KMS-11 (cell line): ENCODE results near the gene RTN4RL1.

ENCODE experiments used
- H2AFZ ChIP-seq: fragments of 200-600 bp; sonication (generic); 2 replicates; pipeline ENCODE4 v1.6.1; 2016; ENCODE audit warnings: antibody characterized with exemption, mixed run types, low read depth
- H3K27ac ChIP-seq: fragments of 200-600 bp; sonication (generic); 2 replicates; pipeline ENCODE4 v1.6.1; 2016; ENCODE audit warnings: mild to moderate bottlenecking, mixed run types
- H3K27me3 ChIP-seq: fragments of 200-600 bp; sonication (generic); 2 replicates; pipeline ENCODE4 v1.6.1; 2017; ENCODE audit warnings: mild to moderate bottlenecking, low read depth, mixed run types, moderate library complexity; ENCODE audit not compliant: insufficient read depth
- H3K36me3 ChIP-seq: fragments of 200-600 bp; sonication (generic); 2 replicates; pipeline ENCODE4 v1.6.1; 2017; ENCODE audit warnings: mild to moderate bottlenecking, mixed run types; ENCODE audit not compliant: insufficient read depth
- H3K4me1 ChIP-seq: fragments of 200-600 bp; sonication (generic); 2 replicates; pipeline ENCODE4 v1.6.1; 2016; ENCODE audit warnings: mild to moderate bottlenecking, low read depth, mixed run types; ENCODE audit not compliant: poor library complexity, severe bottlenecking
- H3K4me2 ChIP-seq: fragments of 200-600 bp; sonication (generic); 2 replicates; pipeline ENCODE4 v1.7.0; 2016; ENCODE audit warnings: mild to moderate bottlenecking, mixed run types
- H3K4me3 ChIP-seq: fragments of 200-600 bp; sonication (generic); IDR thresholded peaks from 2 replicates; pipeline ENCODE4 v1.6.1; 2017; ENCODE audit warnings: low read depth, low read length, mixed read lengths; ENCODE audit not compliant: insufficient read depth
- H3K79me2 ChIP-seq: fragments of 200-600 bp; sonication (generic); 2 replicates; pipeline ENCODE4 v1.6.1; 2016; ENCODE audit warnings: low read depth, mixed run types; ENCODE audit not compliant: insufficient read depth
- H3K9ac ChIP-seq: fragments of 200-600 bp; sonication (generic); 2 replicates; pipeline ENCODE4 v1.6.1; 2016; ENCODE audit warnings: mild to moderate bottlenecking, mixed run types
- H4K20me1 ChIP-seq: fragments of 200-600 bp; sonication (generic); 2 replicates; pipeline ENCODE4 v1.6.1; 2016; ENCODE audit warnings: mild to moderate bottlenecking, mixed run types; ENCODE audit not compliant: insufficient read depth
- TF ChIP-seq, protein P1 (sequence below): fragments of 200-600 bp; sonication (generic); conservative IDR thresholded peaks from 2 replicates; pipeline ENCODE4 v1.6.1; 2017; ENCODE audit warnings: low read depth, mild to moderate bottlenecking, antibody characterized with exemption, low read length, moderate library complexity, mixed read lengths

Gene RTN4RL1

DNA sequence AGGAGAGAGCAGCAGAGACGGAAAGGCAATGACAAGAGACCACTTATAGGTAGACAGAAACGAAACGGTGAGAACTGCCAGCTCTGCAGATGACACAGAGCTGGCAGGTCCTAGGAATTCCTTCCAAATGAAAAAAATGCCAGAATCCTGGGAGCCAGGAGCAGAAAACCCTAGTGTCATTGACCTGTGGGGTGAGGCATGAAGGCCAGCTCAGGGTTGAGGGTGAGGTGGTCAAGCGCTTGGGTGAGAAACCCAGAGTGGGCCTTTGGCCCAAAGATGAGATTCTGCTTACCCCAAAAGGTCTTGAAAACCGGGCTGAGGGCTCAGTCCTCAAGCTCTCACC, 39.0 kb upstream of the RTN4RL1 start:
- Histone ChIP-seq H3K79me2 (no peaks in the 10 kb centered on the region), H3K4me2 (no peak overlapping the region), H2AFZ (no peak overlapping the region), H3K27ac (no peak overlapping the region), H3K36me3 (no peaks in the 10 kb centered on the region), H3K27me3 (no peaks in the 10 kb centered on the region), H4K20me1 (no peaks in the 10 kb centered on the region), H3K4me1 (peaks cover 11% of the 10 kb centered on the region), H3K9ac (no peak overlapping the region), H3K4me3 (no peak overlapping the region)
- TF ChIP-seq, protein P1, sequence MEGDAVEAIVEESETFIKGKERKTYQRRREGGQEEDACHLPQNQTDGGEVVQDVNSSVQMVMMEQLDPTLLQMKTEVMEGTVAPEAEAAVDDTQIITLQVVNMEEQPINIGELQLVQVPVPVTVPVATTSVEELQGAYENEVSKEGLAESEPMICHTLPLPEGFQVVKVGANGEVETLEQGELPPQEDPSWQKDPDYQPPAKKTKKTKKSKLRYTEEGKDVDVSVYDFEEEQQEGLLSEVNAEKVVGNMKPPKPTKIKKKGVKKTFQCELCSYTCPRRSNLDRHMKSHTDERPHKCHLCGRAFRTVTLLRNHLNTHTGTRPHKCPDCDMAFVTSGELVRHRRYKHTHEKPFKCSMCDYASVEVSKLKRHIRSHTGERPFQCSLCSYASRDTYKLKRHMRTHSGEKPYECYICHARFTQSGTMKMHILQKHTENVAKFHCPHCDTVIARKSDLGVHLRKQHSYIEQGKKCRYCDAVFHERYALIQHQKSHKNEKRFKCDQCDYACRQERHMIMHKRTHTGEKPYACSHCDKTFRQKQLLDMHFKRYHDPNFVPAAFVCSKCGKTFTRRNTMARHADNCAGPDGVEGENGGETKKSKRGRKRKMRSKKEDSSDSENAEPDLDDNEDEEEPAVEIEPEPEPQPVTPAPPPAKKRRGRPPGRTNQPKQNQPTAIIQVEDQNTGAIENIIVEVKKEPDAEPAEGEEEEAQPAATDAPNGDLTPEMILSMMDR, result no peak

DNA sequence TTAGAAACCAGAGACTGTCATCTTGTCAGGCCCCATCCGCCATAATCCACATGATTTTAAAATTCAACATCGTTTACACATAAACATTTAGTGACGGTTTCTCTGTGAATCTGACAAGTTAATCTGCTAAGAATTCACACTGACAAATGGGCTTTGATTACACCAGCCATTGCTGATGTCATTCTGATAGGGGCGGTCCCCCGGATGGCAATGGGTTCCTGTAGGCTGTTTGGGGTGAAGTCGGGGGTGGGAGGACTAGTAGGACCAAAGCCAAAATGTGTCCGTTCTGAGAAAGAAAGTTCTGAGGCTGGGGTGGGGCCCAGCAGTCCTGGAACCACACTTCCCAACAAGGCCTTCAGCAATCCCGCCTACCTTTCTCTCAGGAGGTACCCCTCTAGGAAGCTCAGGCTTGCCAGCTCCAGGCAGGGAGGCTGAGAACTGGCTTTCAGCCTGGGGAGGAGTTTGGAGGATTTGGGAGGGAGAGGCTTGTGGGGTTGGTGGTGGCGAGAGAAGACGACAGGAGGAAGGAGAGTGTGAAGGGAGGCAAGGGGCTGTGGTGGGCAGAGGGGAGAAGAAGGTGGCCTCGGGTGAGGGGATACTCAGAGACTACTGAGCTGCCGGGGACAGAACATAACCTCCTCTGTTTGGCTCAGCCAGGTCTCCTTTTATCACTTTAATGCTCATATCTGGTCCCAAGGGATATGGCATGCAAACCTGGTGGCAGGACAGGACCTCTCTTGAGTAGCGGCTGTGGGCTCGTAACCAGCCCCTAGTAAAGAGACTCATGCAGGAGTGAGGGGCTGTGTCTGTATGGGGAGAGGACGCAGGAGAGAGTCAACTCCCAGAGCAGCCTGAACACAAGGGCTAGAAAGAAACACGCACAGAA, 38.4 kb upstream of the RTN4RL1 start:
- H3K79me2 ChIP-seq, result no peaks in the 10 kb centered on the region
- no peaks in the 10 kb centered on the region for H3K36me3 ChIP-seq
- H4K20me1 ChIP-seq, result no peaks in the 10 kb centered on the region
- no peak overlapping the region for H3K27ac ChIP-seq
- TF ChIP-seq, protein P1, result no peak
- no peaks in the 10 kb centered on the region for H3K27me3 ChIP-seq
- H3K9ac ChIP-seq, result no peak overlapping the region
- no peak overlapping the region for H3K4me3 ChIP-seq
- H2AFZ ChIP-seq, result no peak overlapping the region
- H3K4me1 ChIP-seq, result peaks cover 5% of the 10 kb centered on the region
- no peak overlapping the region for H3K4me2 ChIP-seq

- TF ChIP-seq, protein P1, result no peak
- no peaks in the 10 kb centered on the region for H4K20me1 ChIP-seq
- H2AFZ ChIP-seq, result no peak overlapping the region
- no peak overlapping the region for H3K27ac ChIP-seq
- H3K79me2 ChIP-seq, result no peaks in the 10 kb centered on the region
- H3K4me2 ChIP-seq, result no peak overlapping the region
- no peak overlapping the region for H3K9ac ChIP-seq
- H3K4me3 ChIP-seq, result no peak overlapping the region
- H3K36me3 ChIP-seq, result no peaks in the 10 kb centered on the region
- no peaks in the 10 kb centered on the region for H3K4me1 ChIP-seq
- no peaks in the 10 kb centered on the region for H3K27me3 ChIP-seq
Observed at GRCh38 chr17:2062571-2063183, 37.5 kb upstream of the RTN4RL1 start.

DNA sequence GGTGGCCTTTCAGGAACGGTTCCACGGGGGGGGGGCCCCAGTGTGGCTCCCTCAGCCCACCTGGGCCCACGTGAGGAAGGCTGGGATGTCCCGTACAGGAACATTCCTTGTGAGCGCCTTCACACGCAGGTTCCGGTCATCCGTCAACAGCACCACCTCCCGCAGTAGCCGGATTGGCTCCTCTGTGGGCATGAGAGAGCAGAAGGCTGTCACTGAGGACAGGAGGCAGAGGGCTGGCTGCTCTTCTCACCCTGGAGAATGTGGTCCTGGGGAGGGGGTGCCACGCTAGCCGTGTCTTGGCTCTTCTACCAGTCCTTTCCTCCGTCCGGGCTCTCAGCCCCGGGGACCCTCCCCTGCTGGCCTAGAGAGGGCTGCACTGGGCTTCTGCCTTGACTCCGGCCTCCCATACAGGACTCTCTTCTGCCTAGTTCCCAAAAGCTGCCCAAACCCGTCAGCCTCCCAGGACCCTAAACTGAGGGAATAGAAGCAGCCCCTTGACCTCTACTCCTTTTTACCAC, 36.4 kb upstream of the RTN4RL1 start:
- Histone ChIP-seq H3K4me2 (no peak overlapping the region), H3K36me3 (no peaks in the 10 kb centered on the region), H3K4me3 (no peak overlapping the region), H4K20me1 (no peaks in the 10 kb centered on the region), H2AFZ (no peak overlapping the region), H3K27ac (no peak overlapping the region), H3K27me3 (no peaks in the 10 kb centered on the region), H3K79me2 (no peaks in the 10 kb centered on the region), H3K4me1 (no peaks in the 10 kb centered on the region), H3K9ac (no peak overlapping the region)
- TF ChIP-seq, protein P1, result no peak
